Skeletal muscle tissue (tissue), 4 donors: Measurements from ENCODE around the gene NUDC. TPM values are rescaled to one million over a fixed set of nuclear protein-coding genes. Genes with fewer than 3 reads are reported as not detected.
"Not testable (repeated sequence)": the region's sequence is repeated elsewhere in the genome, so short reads cannot be mapped to it uniquely, and the experiment has no call there.

ENCODE experiments used
- H3K27ac ChIP-seq: one replicate; pipeline ENCODE4 v1.7.0; 2013; ENCODE audit warnings: mild to moderate bottlenecking, low read depth, low read length, inconsistent platforms
- H3K27me3 ChIP-seq, 3 donors: one replicate each; pipeline ENCODE4 v1.7.0; 2013; ENCODE audit warnings: low read length in 3 of 3; ENCODE audit not compliant: control insufficient read depth in 3 of 3, insufficient read depth in 3 of 3
- H3K36me3 ChIP-seq, 3 donors: one replicate each; pipeline ENCODE4 v1.7.0; 2013; ENCODE audit warnings: low read length in 3 of 3; ENCODE audit not compliant: control insufficient read depth in 3 of 3, insufficient read depth in 3 of 3
- H3K4me1 ChIP-seq, 3 donors: one replicate each; pipeline ENCODE4 v1.7.0; 2013; ENCODE audit warnings: low read length in 3 of 3, mild to moderate bottlenecking in 3 of 3; ENCODE audit not compliant: control insufficient read depth in 3 of 3, insufficient read depth in 3 of 3
- H3K4me3 ChIP-seq, 3 donors: one replicate each; pipeline ENCODE4 v1.7.0; 2013; ENCODE audit warnings: low read length in 3 of 3
- H3K9ac ChIP-seq, 3 donors: one replicate each; pipeline ENCODE4 v1.7.0; 2013; ENCODE audit warnings: low read length in 3 of 3, mild to moderate bottlenecking in 3 of 3, moderate library complexity in 2 of 3, low read depth in 1 of 3
- H3K9me3 ChIP-seq, 3 donors: one replicate each; pipeline ENCODE4 v1.7.0; 2013; ENCODE audit warnings: low read length in 3 of 3; ENCODE audit not compliant: control insufficient read depth in 3 of 3
- total RNA-seq: library from RNA; depleted of rRNA; stranded (reverse); fragments of >200 nt; gene quantifications from one replicate; pipeline ENCODE4 v1.2.3, GENCODE V29; 2014
- donor health status: Osteomylitis.

NUDC gene
- 17.7 TPM for total RNA-seq

DNA sequence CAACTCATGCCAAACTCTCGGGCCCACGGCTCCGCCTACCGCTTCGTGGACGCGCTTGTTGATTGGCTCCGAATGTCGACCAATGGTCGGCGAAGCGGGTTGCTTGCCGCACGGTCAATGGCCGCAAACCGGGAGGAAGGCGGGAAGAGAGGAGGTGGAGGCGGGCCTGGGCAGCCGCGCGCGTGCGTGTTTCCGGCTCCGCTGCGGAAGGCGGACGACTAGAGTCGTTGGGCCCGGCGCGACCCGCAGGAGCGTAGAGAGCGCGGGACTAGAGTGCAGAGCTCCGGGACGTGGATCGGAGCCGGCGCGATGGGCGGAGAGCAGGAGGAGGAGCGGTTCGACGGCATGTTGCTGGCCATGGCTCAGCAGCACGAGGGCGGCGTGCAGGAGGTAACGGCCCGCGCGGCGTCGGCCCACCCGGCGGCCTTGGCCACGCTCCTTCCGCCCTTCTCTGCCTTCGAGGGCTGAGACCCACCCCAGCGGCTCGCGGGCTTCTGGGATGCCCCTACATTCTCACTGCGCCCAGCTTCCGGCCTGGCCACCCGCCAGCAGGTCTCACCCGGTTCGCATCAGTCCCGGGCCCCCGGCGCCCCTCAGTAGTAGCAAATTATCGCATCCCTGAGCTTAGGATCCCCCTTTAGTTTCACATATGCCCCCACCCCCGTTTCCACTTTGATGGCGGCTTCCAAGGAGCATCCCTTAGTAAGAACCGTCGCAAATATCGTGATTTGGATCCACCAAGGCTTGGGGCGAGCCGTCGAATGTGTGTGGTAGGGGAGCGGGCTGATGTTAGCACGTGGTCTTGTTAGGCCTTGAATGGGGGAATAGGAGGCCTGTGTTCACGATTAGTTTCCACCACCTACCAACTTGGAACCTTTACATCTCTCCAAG, at the start of gene NUDC:
Gene NUDC, plus strand, starts transcription at position 204 of the 891 bp plus-strand sequence. Its CDS starts 106 bp downstream, at position 310.
- Histone ChIP-seq H3K27me3 (no peaks in the 10 kb centered on the region), H3K9me3 (no peaks in the 10 kb centered on the region), H3K27ac (peak within 1 kb of the TSS; percentile 79), H3K4me3 (peak within 1 kb of the TSS; percentile 77 to 99 (median 98)), H3K36me3 (peaks cover 14% of the 10 kb centered on the region in 3 donors), H3K4me1 (peaks cover 15 to 24% (median 17%) of the 10 kb centered on the region in 3 donors), H3K9ac (peak within 1 kb of the TSS; percentile 87 to 97 (median 92))

DNA sequence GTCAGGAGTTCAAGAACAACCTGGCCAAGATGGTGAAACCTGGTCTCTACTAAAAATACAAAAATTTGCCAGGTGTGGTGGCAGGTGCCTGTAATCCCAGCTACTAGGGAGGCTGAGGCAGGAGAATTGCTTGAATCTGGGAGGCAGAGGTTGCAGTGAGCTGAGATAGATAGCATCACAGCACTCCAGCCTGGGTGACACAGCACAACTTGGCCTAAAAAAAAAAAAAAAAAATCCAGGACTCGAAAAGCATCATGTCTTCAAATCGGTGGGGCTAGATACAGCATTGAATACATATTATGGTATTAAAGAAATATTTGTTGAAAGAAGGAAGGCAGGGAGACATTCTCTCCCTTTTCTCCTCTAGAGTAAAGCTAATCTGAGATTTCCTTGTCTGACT, 48.4 kb upstream of the NUDC start:
- H3K27me3 ChIP-seq, H3K9ac ChIP-seq, H3K4me1 ChIP-seq, H3K9me3 ChIP-seq, H3K27ac ChIP-seq, H3K4me3 ChIP-seq: not testable (repeated sequence)
- peaks cover 0 to 12% (median 6%) of the 10 kb centered on the region in 3 donors for H3K36me3 ChIP-seq

DNA sequence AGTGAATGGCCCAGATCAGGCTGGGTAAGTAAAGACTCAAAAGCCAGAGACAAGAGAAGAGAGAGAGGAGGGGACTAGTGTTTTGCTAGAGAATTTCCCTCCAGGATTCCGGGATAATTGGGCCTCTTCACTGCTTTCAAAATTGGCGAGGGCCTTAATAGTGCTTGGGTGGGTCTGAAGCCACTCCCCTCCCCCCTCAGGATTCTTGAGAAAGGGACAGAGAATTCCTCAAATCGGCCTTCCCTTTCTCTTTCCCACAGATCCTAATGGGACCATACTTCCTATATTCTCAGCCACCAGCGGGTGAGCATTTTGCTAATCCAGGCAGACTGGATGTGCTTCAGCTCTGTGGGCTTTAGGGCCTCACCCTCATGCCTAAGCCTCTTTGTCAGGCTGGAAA, 46.6 kb upstream of the NUDC start:
- Histone ChIP-seq H3K27ac (no peak overlapping the region), H3K9ac (no peak overlapping the region), H3K4me3 (no peak overlapping the region), H3K36me3 (peaks cover 10 to 23% (median 17%) of the 10 kb centered on the region in 3 donors), H3K4me1 (no peaks in the 10 kb centered on the region), H3K27me3 (no peaks in the 10 kb centered on the region), H3K9me3 (no peaks in the 10 kb centered on the region)

DNA sequence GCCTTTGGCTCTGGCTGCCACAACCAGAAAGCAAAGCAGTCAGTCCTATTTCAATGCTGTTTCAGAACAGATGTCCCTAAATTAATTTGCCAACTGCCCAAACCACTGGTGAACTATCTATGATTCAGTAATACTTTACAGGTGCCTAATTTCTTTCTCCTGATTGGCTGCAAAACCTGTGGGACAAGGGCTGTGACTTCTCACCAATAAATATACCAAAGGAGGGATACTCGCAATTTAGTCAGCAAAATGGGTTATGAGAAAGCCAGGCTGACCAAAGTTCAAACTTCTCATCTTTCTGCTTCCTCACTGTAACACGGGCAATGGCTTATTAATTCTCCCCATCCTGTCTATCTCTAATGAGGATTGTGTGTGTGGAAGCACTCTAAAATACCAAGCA, 44.2 kb upstream of the NUDC start:
- Histone ChIP-seq H3K9ac (no peak overlapping the region), H3K9me3 (no peaks in the 10 kb centered on the region), H3K27ac (no peak overlapping the region), H3K36me3 (peaks cover 21 to 42% (median 33%) of the 10 kb centered on the region in 3 donors), H3K4me3 (no peak overlapping the region), H3K4me1 (no peaks in the 10 kb centered on the region), H3K27me3 (no peaks in the 10 kb centered on the region)

DNA sequence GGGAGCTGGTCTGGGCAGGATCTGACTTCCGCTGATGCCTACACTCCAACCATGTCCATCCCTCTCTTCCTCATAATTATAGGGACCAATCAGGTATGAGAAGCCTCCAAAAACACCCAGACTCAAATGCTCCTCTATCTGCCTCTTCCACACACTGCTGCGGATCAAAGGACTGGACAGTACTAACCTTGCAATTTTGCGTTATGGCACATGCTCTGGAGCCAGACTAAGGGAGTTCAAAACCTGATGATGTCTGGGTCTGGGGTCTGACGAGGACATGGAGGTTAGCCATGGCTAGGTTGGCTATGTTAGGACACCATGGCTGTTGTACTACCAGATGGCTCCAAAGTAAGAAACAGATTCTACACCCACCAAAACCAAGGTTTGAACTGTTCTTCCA, 41.8 kb upstream of the NUDC start:
- Histone ChIP-seq H3K4me1 (no peaks in the 10 kb centered on the region), H3K27me3 (no peaks in the 10 kb centered on the region), H3K27ac (no peak overlapping the region), H3K9ac (no peak overlapping the region), H3K4me3 (no peak overlapping the region), H3K36me3 (peaks cover 42 to 66% (median 53%) of the 10 kb centered on the region in 3 donors), H3K9me3 (no peaks in the 10 kb centered on the region)

DNA sequence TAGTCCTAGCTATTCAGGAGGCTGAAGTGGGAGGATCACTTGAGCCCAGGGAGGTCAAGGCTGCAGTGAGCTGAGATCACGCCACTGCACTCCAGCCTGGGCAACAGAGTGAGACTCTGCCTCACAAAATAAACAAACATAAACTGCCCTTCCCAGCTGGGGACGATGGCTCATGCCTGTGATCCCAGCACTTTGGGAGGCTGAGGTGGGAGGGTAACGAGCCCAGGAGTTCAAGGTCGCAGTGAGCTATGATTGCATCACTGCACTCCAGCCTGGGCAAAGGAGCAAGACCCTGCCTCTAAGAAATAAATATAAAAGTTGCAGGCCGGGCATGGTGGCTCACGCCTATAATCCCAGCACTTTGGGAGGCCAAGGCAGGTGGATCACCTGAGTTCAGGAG, 39.9 kb upstream of the NUDC start:
- H3K36me3 ChIP-seq, result peaks cover 55 to 75% (median 65%) of the 10 kb centered on the region in 3 donors
- H3K27me3 ChIP-seq, H3K4me3 ChIP-seq: not testable (repeated sequence)

DNA sequence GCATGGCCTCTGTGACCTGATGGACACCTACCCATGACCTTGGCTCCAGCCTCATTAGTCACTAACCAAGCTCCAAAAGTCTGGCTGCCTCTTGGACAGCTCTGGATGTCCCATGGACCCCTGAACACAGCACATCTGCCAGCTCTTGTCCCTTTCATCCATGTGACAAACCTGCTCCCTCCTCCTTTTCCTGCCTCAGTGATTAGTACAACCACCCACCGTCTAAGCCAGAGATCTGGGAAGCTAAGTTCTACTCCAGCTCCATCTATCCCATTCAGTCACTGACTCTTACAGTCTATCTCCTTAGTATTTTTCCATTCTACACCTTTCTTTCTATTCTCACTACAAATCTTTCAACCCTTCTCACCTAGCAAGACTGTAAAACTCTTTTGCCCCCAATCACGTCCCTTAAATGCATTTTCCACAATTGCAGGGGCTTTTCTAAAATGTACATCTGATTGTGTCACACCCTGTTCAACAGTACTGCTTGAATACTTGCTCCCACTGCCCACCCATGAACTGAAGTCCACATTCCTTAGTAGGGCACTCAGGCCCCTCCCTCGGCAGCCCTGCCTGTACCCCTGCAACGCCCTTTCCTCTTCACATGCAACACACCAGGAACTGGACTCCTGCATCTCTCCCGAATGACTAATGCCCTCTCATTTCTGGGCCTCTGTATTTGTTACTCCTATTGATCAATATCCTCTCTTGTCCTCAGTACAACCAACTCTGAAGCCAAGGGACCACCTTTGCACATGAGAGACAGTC, 38.7 kb upstream of the NUDC start:
- no peak overlapping the region for H3K27ac ChIP-seq
- no peak overlapping the region for H3K9ac ChIP-seq
- H3K9me3 ChIP-seq, result no peaks in the 10 kb centered on the region
- H3K4me3 ChIP-seq, result no peak overlapping the region
- H3K27me3 ChIP-seq, result no peaks in the 10 kb centered on the region
- peaks cover 57 to 74% (median 65%) of the 10 kb centered on the region in 3 donors for H3K36me3 ChIP-seq
- no peaks in the 10 kb centered on the region for H3K4me1 ChIP-seq

More for the DNA sequence above, 39.9 kb upstream of the NUDC start:
- not testable (repeated sequence) for H3K9me3 ChIP-seq, H3K4me1 ChIP-seq, H3K9ac ChIP-seq, H3K27ac ChIP-seq

DNA sequence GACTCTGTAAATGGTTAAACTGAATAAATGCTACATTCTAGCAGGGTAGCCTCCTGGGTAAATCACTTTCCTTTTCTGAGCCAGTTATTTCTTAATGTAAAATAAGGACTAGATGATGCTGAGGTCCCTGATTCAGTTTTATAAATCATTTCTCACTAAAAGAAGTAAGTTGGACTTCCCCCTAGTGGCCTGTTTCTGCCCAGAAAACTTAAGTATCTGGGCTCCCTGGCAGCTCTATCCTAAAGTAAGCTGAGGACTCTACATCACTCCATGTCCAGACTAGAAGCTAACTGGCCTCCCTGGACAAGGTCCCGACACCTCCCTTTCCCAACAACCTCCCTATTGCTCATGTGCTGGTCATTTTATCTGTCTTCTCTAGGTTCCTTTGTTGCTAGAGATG, 34.4 kb upstream of the NUDC start:
- H3K27ac ChIP-seq, result no peak overlapping the region
- H3K36me3 ChIP-seq, result peaks cover 52 to 62% (median 53%) of the 10 kb centered on the region in 3 donors
- H3K9me3 ChIP-seq, result no peaks in the 10 kb centered on the region
- H3K9ac ChIP-seq, result no peak overlapping the region
- H3K4me1 ChIP-seq, result peaks cover 15 to 18% (median 16%) of the 10 kb centered on the region in 3 donors
- no peak overlapping the region for H3K4me3 ChIP-seq
- H3K27me3 ChIP-seq, result no peaks in the 10 kb centered on the region

DNA sequence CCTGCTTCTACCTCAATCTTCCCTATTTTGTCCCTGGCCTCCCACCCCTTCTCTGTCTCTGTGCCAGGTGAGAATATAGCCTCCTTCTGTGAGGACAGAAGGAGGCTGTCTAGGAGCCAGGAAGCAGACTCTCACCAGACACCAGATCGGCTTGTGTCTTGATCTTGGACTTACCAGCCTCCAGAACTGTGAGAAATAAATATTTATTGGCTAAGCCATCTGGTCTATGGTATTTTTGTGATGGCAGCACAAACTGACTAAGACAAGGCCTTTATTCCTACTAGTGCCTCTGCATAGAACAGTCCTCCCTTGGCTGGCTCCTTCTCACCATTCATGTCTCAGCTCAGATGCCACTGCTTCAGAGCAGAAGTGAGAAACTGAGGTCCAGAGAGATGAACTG, 33.3 kb upstream of the NUDC start:
- Histone ChIP-seq H3K9ac (peak overlapping the region in 1 of 3 donors; percentile 13), H3K36me3 (peaks cover 50 to 62% (median 53%) of the 10 kb centered on the region in 3 donors), H3K27me3 (no peaks in the 10 kb centered on the region), H3K4me3 (no peak overlapping the region), H3K27ac (no peak overlapping the region), H3K4me1 (peaks cover 15 to 18% (median 16%) of the 10 kb centered on the region in 3 donors), H3K9me3 (no peaks in the 10 kb centered on the region)
